HuH-7 (cell line): Measurements from ENCODE around the gene ARHGAP19.
A peak's percentile ranks its signal among the peaks of the same experiment; 100 is the strongest.

Experiments used
- DNase-seq: peaks from one replicate; pipeline ENCODE4 v3.0.0; 2011; ENCODE audit warnings: low spot score

ARHGAP19 gene

GRCh38 chr10:97190450-97190849 lies 102.0 kb downstream of the ARHGAP19 start:
- peak; percentile 46 for DNase-seq

- DNase-seq: no peak
Measured at GRCh38 chr10:97188261-97188711, 104.2 kb downstream of the ARHGAP19 start.

- no peak for DNase-seq
Measured at GRCh38 chr10:97186911-97187310, 105.5 kb downstream of the ARHGAP19 start.

- peak; percentile 51 for DNase-seq
Measured at GRCh38 chr10:97185326-97186058, 106.9 kb downstream of the ARHGAP19 start, which contains the start of gene SLIT1. SLIT1 (minus strand) TSS chr10:97185959; CDS start chr10:97185674, 285 bp downstream.

GRCh38 chr10:97184971-97185325 lies 107.5 kb downstream of the ARHGAP19 start:
- no peak for DNase-seq

- DNase-seq: no peak
Measured at GRCh38 chr10:97183314-97183713, 109.1 kb downstream of the ARHGAP19 start.

GRCh38 chr10:97182288-97182990 lies 110.0 kb downstream of the ARHGAP19 start:
- no peak for DNase-seq

- no peak for DNase-seq
Measured at GRCh38 chr10:97180986-97181385, 111.5 kb downstream of the ARHGAP19 start.

GRCh38 chr10:97180363-97180755 lies 112.1 kb downstream of the ARHGAP19 start:
- DNase-seq: no peak

GRCh38 chr10:97179731-97180362 lies 112.6 kb downstream of the ARHGAP19 start:
- DNase-seq: no peak

- no peak for DNase-seq
Measured at GRCh38 chr10:97179311-97179710, 113.1 kb downstream of the ARHGAP19 start.

- DNase-seq: no peak
Measured at GRCh38 chr10:97178074-97178473, 114.4 kb downstream of the ARHGAP19 start.

- DNase-seq: no peak
Measured at GRCh38 chr10:97176226-97176625, 116.2 kb downstream of the ARHGAP19 start.

GRCh38 chr10:97175586-97175985 lies 116.9 kb downstream of the ARHGAP19 start:
- DNase-seq: no peak

- DNase-seq: no peak
Measured at GRCh38 chr10:97174941-97175340, 117.5 kb downstream of the ARHGAP19 start.

- no peak for DNase-seq
Measured at GRCh38 chr10:97174276-97174775, 118.1 kb downstream of the ARHGAP19 start.

- no peak for DNase-seq
Measured at GRCh38 chr10:97173036-97173435, 119.4 kb downstream of the ARHGAP19 start.
